ENCODE results near the gene CCDC24.

DNA sequence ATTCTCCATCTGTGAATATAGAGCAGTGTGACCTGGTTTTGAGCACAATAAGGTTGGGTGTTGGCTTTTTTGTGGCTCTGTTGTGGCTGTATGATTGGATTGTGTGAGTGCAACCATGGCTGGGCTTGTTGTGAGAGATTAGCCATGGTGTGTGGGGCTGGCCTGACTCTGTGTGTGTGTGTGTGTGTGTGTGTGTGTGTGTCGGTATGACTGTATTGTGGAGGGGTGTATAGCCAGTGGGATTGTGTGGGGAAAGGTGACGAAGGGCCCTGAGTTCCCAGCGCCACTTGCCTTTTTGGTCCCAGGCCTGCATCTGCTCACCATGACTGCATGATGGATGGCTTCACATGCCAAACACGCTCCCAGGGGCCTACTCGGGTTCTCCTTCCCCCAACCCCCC, 45.8 kb downstream of the CCDC24 start:
- TF ChIP-seq, protein P1, sequence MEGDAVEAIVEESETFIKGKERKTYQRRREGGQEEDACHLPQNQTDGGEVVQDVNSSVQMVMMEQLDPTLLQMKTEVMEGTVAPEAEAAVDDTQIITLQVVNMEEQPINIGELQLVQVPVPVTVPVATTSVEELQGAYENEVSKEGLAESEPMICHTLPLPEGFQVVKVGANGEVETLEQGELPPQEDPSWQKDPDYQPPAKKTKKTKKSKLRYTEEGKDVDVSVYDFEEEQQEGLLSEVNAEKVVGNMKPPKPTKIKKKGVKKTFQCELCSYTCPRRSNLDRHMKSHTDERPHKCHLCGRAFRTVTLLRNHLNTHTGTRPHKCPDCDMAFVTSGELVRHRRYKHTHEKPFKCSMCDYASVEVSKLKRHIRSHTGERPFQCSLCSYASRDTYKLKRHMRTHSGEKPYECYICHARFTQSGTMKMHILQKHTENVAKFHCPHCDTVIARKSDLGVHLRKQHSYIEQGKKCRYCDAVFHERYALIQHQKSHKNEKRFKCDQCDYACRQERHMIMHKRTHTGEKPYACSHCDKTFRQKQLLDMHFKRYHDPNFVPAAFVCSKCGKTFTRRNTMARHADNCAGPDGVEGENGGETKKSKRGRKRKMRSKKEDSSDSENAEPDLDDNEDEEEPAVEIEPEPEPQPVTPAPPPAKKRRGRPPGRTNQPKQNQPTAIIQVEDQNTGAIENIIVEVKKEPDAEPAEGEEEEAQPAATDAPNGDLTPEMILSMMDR (IDR thresholded peaks at IDR 0.05; ENCODE audit: low read length): no peak
- no peak for TF ChIP-seq EZH2 (IDR thresholded peaks at IDR 0.05; ENCODE audit: borderline replicate concordance, low read length)
